Mucosa of descending colon (tissue), 3 donors: Measurements from ENCODE around the gene ADORA2A. TPM values are rescaled to one million over a fixed set of nuclear protein-coding genes. Genes with fewer than 3 reads are reported as not detected.

Source experiments
- ATAC-seq: fragments of 200-7000 bp; cut with Tn5 transposase; one replicate; pipeline ENCODE4 v1.9.1; 2020; ENCODE audit warnings: mild to moderate bottlenecking, moderate library complexity
- DNase-seq, 3 donors: peaks; one replicate each; pipeline ENCODE4 v3.0.0-alpha.2; 2020
- H3K36me3 ChIP-seq: fragments of 200-600 bp; one replicate; pipeline ENCODE4 v1.8.0; 2021; ENCODE audit warnings: low read depth, mild to moderate bottlenecking
- H3K4me1 ChIP-seq: fragments of 200-600 bp; one replicate; pipeline ENCODE4 v1.8.0; 2021; ENCODE audit warnings: low read depth, mild to moderate bottlenecking
- H3K4me3 ChIP-seq: fragments of 200-600 bp; one replicate; pipeline ENCODE4 v1.8.0; 2021; ENCODE audit warnings: mild to moderate bottlenecking
- H3K9me3 ChIP-seq: fragments of 200-600 bp; one replicate; pipeline ENCODE4 v1.8.0; 2021; ENCODE audit warnings: mild to moderate bottlenecking
- intact Hi-C, 2 donors: fragments of 100-400 bp; cut with DNase I in 1 of 2; cut with micrococcal nuclease in 1 of 2; formaldehyde crosslinking; loops; one replicate each; pipeline versions ENCODE4 v1.11.0 to v1.11.1; 2022; cut with DNase I, micrococcal nuclease
- total RNA-seq, 3 donors: library from RNA; stranded (reverse); fragmentation: NEBNext Ultra II Directional in 2 of 3; extraction: Animal tissue kit (Norgen Biotek cat#: 25700) in 2 of 3; gene quantifications; one replicate each; pipeline versions ENCODE4 v1.2.1 to v1.2.4, GENCODE V29; 2021 to 2023
- TF ChIP-seq, protein P1 (sequence below): fragments of 200-600 bp; IDR thresholded peaks from one replicate; pipeline ENCODE4 v1.8.0; 2022; ENCODE audit warnings: antibody characterized with exemption, mild to moderate bottlenecking
- donor health status: DM: no; HTN: no; CAD: no; lungs with moderate emphysema.
- donor health status: DM: no; HTN: no; CAD: no.
- donor health status: DM: no; HTN: yes; CAD: no.

The ADORA2A gene
- total RNA-seq, 3 donors from 2014 or later, result 2.1 to 4.0 (median 3.6) TPM

GRCh38 chr22:24408630-24409029 lies 18.8 kb upstream of the ADORA2A start:
- H3K4me1 ChIP-seq, result peaks cover under 1% of the 10 kb centered on the region
- peak in 1 of 3 donors; percentile 14 for DNase-seq
- no peak for ATAC-seq
- H3K36me3 ChIP-seq, result no peaks in the 10 kb centered on the region
- TF ChIP-seq, protein P1, sequence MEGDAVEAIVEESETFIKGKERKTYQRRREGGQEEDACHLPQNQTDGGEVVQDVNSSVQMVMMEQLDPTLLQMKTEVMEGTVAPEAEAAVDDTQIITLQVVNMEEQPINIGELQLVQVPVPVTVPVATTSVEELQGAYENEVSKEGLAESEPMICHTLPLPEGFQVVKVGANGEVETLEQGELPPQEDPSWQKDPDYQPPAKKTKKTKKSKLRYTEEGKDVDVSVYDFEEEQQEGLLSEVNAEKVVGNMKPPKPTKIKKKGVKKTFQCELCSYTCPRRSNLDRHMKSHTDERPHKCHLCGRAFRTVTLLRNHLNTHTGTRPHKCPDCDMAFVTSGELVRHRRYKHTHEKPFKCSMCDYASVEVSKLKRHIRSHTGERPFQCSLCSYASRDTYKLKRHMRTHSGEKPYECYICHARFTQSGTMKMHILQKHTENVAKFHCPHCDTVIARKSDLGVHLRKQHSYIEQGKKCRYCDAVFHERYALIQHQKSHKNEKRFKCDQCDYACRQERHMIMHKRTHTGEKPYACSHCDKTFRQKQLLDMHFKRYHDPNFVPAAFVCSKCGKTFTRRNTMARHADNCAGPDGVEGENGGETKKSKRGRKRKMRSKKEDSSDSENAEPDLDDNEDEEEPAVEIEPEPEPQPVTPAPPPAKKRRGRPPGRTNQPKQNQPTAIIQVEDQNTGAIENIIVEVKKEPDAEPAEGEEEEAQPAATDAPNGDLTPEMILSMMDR, result no peak
- no peak overlapping the region for H3K4me3 ChIP-seq
- intact Hi-C loops, result no loop called here
- H3K9me3 ChIP-seq, result no peaks in the 10 kb centered on the region

DNA sequence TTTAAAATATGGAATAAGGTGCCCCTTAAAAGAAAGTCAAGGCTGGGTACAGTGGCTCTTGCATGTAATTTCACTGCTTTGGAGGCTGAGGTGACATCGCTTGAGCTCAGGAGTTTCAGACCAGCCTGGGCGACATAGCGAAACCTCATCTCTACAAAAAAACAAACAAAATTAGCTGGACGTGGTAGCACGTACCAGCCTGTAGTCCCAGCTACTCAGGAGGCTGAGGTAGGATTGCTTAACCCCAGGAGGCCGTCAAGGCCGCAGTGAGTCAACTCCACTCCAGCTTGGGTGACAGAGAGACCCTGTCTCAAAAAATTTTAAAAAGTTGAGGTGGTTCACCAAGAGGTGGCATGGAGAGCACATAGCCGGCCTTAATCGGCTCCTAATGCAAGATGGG lies 17.7 kb upstream of the ADORA2A start:
- Histone ChIP-seq H3K9me3 (no peaks in the 10 kb centered on the region), H3K36me3 (no peaks in the 10 kb centered on the region), H3K4me1 (no peaks in the 10 kb centered on the region), H3K4me3 (no peak overlapping the region)
- ATAC-seq, result no peak
- intact Hi-C loops, result no loop called here
- TF ChIP-seq, protein P1, result no peak
- DNase-seq, result no peak

- ATAC-seq (no peak), DNase-seq (peak in 1 of 3 donors; percentile 7)
- no peaks in the 10 kb centered on the region for H3K36me3 ChIP-seq
Measured at GRCh38 chr22:24410110-24410856, 17.1 kb upstream of the ADORA2A start.

DNA sequence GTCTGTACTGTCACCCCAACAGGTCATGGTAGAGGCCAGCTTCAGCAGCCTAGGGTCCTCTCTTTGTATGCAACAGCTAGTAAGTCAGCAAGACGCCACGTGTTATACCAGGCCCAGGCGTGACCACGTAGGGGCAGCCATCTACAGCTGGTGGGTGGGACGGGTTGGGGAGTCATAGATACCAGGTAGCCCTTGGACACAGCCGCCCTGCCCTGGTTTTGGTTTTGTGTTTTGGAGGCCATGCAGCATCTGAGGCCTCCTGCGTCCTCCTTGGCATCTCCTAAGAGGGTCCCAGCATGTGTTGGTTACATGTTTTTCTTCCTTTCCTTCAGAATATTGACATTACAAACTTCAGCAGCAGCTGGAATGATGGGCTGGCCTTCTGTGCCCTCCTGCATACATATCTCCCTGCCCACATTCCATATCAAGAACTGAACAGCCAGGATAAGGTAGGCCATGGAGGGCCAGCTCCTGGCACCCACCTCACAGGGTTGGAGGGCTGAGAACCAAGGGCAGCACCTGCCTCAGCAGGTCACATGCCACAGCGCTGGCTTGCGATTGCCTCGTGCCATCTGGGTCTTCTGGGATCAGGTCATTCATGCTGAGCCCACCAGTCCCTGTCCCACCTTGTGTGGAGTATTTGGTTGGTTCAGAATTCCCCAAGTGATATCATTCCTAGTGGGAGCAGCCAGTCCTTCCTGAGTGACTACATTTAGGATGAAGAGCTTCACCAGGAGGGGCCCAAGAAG lies 16.0 kb upstream of the ADORA2A start:
- no peak for ATAC-seq
- no peaks in the 10 kb centered on the region for H3K36me3 ChIP-seq

More at GRCh38 chr22:24410110-24410856, 17.1 kb upstream of the ADORA2A start:
- H3K9me3 ChIP-seq, result no peaks in the 10 kb centered on the region
- H3K4me1 ChIP-seq, result no peaks in the 10 kb centered on the region
- TF ChIP-seq, protein P1, result no peak
- H3K4me3 ChIP-seq, result no peak overlapping the region
- intact Hi-C loops, result no loop called here

DNA sequence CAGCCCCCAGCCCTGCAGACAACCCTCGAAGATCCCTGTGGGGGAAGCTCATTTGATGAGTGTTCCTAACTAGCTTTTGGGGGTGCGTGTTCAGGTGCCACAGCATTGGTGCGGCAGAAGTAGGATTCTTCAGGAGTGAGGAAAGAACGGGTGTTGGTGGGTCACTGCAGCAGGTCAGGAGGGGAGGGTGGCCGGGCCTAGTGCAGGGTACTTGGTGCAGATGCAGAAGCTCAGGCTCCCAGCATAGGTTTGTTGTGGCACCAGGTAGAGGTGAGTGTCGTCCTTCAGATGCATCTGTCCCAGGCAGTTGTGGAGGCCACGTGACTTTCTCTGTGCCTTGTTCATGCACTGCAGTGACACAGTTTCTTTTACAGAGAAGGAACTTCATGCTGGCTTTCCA lies 15.1 kb upstream of the ADORA2A start:
- no peaks in the 10 kb centered on the region for H3K9me3 ChIP-seq
- TF ChIP-seq, protein P1, result no peak
- no peak overlapping the region for H3K4me3 ChIP-seq
- no peaks in the 10 kb centered on the region for H3K4me1 ChIP-seq
- no peaks in the 10 kb centered on the region for H3K36me3 ChIP-seq
- ATAC-seq (no peak), DNase-seq (peak in 1 of 3 donors; percentile 12)
- intact Hi-C loops, result no loop called here

More for the DNA sequence above, 16.0 kb upstream of the ADORA2A start:
- Histone ChIP-seq H3K4me1 (no peaks in the 10 kb centered on the region), H3K4me3 (no peak overlapping the region), H3K9me3 (no peaks in the 10 kb centered on the region)
- TF ChIP-seq, protein P1, result no peak
- DNase-seq, result peak in 1 of 3 donors; percentile 15
- intact Hi-C loops, result no loop called here
